Peyer's patch (tissue), 4 donors: ENCODE measurements around the gene GBP3.

Experiments used
- CTCF ChIP-seq, 6 experiments: fragments of 450-650 bp in 4 of 6; fragments of 200-600 bp in 2 of 6; sonication (generic) in 1 of 6; IDR thresholded peaks; one replicate each; pipeline ENCODE4 v1.5.1; 2017 to 2019; ENCODE audit warnings: antibody characterized with exemption in 6 of 6, mild to moderate bottlenecking in 3 of 6, moderate library complexity in 1 of 6
- POLR2A ChIP-seq, 2 donors: fragments of 450-650 bp; IDR thresholded peaks; one replicate each; pipeline ENCODE4 v1.5.1; 2017; ENCODE audit warnings: antibody characterized with exemption in 2 of 2, mild to moderate bottlenecking in 2 of 2, moderate library complexity in 2 of 2

DNA sequence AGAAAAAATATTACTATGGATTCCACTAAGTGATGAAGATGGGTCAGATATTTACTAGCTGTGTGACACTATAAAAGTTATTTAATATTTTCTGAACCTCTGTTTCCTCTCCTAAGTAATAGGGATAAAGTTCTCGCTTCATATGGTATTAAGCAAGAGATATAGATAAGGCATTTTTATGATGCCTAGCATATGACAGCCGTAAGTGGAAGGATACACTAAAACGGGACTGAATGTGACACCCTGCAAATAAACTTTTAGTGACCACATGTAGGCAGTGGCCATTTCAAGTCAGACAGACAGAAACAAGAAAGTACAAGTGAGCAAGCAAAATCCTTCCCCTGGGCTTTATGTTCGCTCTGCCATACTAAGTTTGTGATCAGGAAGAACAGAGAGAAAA is 14.2 kb downstream of the GBP3 start:
- TF ChIP-seq CTCF (IDR thresholded peaks at IDR 0.05) (no peak), POLR2A (IDR thresholded peaks at IDR 0.05) (no peak)
